Measurements from ENCODE around the gene MAD1L1. TPM values are rescaled to one million over a fixed set of nuclear protein-coding genes. Genes with fewer than 3 reads are reported as not detected.

MAD1L1 gene
- total RNA-seq, 1 experiment from 2014 or later = 43.8 TPM

DNA sequence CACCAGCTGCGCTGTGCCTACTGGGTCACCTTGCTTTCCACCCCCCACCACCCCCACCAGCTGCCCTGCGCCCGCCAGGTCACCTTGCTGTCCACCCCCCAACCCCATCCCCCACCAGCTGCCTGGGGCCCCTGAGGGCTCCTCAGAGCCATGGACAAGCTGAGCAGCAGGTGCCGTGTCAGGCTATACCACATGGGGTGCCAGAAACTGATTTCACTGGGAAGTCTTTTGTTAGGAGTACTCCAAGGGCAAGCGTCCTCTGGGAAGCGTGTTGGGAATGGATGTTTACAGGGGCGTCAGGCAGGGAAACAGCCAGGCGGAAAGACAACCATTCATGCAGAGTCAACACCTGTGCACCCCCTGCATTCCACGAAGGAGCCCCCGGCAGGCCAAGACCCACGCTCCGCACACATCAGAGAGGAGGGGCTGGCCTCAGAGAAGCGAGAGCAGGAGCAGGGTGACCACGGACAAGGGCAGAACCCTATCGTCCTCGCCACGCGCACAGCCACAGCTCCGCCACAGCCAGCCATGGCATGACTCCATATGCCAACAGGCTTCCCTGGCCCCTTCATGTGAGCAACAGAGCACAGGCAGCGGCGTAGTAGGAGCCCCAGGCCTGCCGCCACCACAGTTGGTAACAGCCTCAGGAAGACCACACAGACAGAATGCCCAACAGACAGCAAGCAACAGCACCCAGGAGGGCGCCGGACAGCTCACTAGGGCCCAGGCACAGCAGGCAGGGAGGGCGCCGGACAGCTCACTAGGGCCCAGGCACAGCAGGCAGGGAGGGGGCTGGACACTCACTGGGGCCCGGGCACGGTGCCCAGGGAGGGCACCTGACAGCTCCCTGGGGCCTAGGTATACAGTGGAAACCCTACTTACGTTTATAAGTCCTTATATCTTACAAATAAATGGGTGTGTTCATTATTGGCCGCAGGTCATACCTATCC, 180.8 kb downstream of the MAD1L1 start:
- TF ChIP-seq NR2C2 (CRISPR knock-in tag; IDR thresholded peaks at IDR 0.05) = no peak
- TF ChIP-seq, protein P1, sequence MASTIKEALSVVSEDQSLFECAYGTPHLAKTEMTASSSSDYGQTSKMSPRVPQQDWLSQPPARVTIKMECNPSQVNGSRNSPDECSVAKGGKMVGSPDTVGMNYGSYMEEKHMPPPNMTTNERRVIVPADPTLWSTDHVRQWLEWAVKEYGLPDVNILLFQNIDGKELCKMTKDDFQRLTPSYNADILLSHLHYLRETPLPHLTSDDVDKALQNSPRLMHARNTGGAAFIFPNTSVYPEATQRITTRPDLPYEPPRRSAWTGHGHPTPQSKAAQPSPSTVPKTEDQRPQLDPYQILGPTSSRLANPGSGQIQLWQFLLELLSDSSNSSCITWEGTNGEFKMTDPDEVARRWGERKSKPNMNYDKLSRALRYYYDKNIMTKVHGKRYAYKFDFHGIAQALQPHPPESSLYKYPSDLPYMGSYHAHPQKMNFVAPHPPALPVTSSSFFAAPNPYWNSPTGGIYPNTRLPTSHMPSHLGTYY (CRISPR knock-in tag; IDR thresholded peaks at IDR 0.05) = no peak
- TF ChIP-seq, protein P2, sequence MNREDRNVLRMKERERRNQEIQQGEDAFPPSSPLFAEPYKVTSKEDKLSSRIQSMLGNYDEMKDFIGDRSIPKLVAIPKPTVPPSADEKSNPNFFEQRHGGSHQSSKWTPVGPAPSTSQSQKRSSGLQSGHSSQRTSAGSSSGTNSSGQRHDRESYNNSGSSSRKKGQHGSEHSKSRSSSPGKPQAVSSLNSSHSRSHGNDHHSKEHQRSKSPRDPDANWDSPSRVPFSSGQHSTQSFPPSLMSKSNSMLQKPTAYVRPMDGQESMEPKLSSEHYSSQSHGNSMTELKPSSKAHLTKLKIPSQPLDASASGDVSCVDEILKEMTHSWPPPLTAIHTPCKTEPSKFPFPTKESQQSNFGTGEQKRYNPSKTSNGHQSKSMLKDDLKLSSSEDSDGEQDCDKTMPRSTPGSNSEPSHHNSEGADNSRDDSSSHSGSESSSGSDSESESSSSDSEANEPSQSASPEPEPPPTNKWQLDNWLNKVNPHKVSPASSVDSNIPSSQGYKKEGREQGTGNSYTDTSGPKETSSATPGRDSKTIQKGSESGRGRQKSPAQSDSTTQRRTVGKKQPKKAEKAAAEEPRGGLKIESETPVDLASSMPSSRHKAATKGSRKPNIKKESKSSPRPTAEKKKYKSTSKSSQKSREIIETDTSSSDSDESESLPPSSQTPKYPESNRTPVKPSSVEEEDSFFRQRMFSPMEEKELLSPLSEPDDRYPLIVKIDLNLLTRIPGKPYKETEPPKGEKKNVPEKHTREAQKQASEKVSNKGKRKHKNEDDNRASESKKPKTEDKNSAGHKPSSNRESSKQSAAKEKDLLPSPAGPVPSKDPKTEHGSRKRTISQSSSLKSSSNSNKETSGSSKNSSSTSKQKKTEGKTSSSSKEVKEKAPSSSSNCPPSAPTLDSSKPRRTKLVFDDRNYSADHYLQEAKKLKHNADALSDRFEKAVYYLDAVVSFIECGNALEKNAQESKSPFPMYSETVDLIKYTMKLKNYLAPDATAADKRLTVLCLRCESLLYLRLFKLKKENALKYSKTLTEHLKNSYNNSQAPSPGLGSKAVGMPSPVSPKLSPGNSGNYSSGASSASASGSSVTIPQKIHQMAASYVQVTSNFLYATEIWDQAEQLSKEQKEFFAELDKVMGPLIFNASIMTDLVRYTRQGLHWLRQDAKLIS (CRISPR knock-in tag; IDR thresholded peaks at IDR 0.05; ENCODE audit: borderline replicate concordance) = no peak
- peak; percentile 71; the same call in 1 of the 2 replicates for TF ChIP-seq ZNF423 (CRISPR knock-in tag; IDR thresholded peaks at IDR 0.05)
- TF ChIP-seq, protein P3, sequence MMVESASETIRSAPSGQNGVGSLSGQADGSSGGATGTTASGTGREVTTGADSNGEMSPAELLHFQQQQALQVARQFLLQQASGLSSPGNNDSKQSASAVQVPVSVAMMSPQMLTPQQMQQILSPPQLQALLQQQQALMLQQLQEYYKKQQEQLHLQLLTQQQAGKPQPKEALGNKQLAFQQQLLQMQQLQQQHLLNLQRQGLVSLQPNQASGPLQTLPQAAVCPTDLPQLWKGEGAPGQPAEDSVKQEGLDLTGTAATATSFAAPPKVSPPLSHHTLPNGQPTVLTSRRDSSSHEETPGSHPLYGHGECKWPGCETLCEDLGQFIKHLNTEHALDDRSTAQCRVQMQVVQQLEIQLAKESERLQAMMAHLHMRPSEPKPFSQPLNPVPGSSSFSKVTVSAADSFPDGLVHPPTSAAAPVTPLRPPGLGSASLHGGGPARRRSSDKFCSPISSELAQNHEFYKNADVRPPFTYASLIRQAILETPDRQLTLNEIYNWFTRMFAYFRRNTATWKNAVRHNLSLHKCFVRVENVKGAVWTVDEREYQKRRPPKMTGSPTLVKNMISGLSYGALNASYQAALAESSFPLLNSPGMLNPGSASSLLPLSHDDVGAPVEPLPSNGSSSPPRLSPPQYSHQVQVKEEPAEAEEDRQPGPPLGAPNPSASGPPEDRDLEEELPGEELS (CRISPR knock-in tag; IDR thresholded peaks at IDR 0.05) = no peak
- no peak for TF ChIP-seq CBFB (CRISPR knock-in tag; IDR thresholded peaks at IDR 0.05; ENCODE audit: low read depth)
- no peak for TF ChIP-seq ATF1 (CRISPR knock-in tag; IDR thresholded peaks at IDR 0.05)
- peak overlapping the region; percentile 85 for H3K27ac Mint-ChIP-seq
- ChIA-PET CTCF (no interaction called here), POLR2A (no interaction called here)
- no peaks in the 10 kb centered on the region for H3K36me3 Mint-ChIP-seq
- no peak for DNase-seq (ENCODE audit: low spot score)
- no peaks in the 10 kb centered on the region for H3K9me3 Mint-ChIP-seq
- H3K27me3 Mint-ChIP-seq (ENCODE audit: low read depth) = no peaks in the 10 kb centered on the region
- H3K4me3 Mint-ChIP-seq = no peak overlapping the region
- no peak for ATAC-seq
- peaks cover 5% of the 10 kb centered on the region for H3K4me1 Mint-ChIP-seq

DNA sequence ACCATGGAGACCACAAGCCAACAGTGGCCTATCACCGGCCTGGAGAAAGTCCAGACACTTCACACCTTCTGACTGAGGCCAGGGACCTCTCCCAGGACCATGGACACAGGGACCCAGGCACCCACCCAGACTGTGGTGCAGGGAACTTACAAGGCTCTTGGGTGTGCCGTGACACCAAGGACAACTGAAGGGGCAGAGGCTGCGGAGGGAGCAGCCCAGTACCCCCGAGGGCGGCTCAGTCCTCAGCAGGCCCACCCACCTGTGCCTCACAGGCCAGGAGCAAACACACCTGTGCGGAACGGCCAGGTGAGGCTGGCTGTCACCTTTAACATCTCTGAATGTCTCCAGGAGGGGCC, 182.3 kb downstream of the MAD1L1 start:
- H3K27ac Mint-ChIP-seq = no peak overlapping the region
- DNase-seq (ENCODE audit: low spot score) (no peak), ATAC-seq (no peak)
- no peaks in the 10 kb centered on the region for H3K36me3 Mint-ChIP-seq
- no peak overlapping the region for H3K4me3 Mint-ChIP-seq
- H3K9me3 Mint-ChIP-seq = no peaks in the 10 kb centered on the region
- TF ChIP-seq NFATC4 (CRISPR knock-in tag; IDR thresholded peaks at IDR 0.05) = no peak
- TF ChIP-seq, protein P4, sequence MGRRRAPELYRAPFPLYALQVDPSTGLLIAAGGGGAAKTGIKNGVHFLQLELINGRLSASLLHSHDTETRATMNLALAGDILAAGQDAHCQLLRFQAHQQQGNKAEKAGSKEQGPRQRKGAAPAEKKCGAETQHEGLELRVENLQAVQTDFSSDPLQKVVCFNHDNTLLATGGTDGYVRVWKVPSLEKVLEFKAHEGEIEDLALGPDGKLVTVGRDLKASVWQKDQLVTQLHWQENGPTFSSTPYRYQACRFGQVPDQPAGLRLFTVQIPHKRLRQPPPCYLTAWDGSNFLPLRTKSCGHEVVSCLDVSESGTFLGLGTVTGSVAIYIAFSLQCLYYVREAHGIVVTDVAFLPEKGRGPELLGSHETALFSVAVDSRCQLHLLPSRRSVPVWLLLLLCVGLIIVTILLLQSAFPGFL (CRISPR knock-in tag; IDR thresholded peaks at IDR 0.05; ENCODE audit: borderline replicate concordance) = no peak
- no peaks in the 10 kb centered on the region for H3K27me3 Mint-ChIP-seq (ENCODE audit: low read depth)
- H3K4me1 Mint-ChIP-seq = peaks cover 5% of the 10 kb centered on the region
- CTCF ChIA-PET = interaction anchor here (0.6 kb wide), 1 partner anchor 73 kb away, joined by 3 read pairs; no protein-coding TSS in a partner anchor
- POLR2A ChIA-PET = no interaction called here

DNA sequence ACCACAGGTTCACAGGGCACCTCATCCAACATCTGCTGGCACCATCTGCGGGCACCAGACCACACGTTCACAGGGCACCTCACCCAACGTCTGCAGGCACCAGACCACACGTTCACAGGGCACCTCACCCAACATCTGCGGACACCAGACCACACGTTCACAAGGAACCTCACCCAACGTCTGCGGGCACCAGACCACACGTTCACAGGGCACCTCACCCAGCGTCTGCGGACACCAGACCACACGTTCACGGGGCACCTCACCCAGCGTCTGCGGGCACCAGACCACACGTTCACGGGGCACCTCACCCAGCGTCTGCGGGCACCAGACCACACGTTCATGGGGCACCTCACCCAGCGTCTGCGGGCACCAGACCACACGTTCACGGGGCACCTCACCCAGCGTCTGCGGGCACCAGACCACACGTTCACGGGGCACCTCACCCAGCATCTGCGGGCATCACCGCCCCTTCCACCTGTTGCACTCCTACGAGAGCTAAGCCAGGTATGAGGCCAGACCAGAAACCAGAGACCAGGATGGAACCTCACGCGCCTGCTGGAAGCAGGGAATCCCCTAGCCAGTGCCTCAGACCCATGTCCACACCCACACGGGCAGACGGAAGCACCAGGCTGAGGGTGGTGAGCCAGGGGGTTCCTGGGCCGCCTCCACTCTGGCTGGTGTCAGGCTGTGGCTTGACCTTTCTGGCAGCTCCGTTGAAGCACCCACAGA, 182.8 kb downstream of the MAD1L1 start:
- no peak for TF ChIP-seq GTF2I (CRISPR knock-in tag; conservative IDR thresholded peaks at IDR 0.05)
- TF ChIP-seq FOXP1 (CRISPR knock-in tag; IDR thresholded peaks at IDR 0.05; ENCODE audit: borderline replicate concordance) = no peak
- TF ChIP-seq, protein P5, sequence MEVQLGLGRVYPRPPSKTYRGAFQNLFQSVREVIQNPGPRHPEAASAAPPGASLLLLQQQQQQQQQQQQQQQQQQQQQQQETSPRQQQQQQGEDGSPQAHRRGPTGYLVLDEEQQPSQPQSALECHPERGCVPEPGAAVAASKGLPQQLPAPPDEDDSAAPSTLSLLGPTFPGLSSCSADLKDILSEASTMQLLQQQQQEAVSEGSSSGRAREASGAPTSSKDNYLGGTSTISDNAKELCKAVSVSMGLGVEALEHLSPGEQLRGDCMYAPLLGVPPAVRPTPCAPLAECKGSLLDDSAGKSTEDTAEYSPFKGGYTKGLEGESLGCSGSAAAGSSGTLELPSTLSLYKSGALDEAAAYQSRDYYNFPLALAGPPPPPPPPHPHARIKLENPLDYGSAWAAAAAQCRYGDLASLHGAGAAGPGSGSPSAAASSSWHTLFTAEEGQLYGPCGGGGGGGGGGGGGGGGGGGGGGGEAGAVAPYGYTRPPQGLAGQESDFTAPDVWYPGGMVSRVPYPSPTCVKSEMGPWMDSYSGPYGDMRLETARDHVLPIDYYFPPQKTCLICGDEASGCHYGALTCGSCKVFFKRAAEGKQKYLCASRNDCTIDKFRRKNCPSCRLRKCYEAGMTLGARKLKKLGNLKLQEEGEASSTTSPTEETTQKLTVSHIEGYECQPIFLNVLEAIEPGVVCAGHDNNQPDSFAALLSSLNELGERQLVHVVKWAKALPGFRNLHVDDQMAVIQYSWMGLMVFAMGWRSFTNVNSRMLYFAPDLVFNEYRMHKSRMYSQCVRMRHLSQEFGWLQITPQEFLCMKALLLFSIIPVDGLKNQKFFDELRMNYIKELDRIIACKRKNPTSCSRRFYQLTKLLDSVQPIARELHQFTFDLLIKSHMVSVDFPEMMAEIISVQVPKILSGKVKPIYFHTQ (CRISPR knock-in tag; IDR thresholded peaks at IDR 0.05) = no peak
- TF ChIP-seq, protein P6, sequence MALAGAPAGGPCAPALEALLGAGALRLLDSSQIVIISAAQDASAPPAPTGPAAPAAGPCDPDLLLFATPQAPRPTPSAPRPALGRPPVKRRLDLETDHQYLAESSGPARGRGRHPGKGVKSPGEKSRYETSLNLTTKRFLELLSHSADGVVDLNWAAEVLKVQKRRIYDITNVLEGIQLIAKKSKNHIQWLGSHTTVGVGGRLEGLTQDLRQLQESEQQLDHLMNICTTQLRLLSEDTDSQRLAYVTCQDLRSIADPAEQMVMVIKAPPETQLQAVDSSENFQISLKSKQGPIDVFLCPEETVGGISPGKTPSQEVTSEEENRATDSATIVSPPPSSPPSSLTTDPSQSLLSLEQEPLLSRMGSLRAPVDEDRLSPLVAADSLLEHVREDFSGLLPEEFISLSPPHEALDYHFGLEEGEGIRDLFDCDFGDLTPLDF (CRISPR knock-in tag; IDR thresholded peaks at IDR 0.05) = no peak
- TF ChIP-seq TP53 (CRISPR knock-in tag; IDR thresholded peaks at IDR 0.05) = no peak
- TF ChIP-seq ZNF423 (CRISPR knock-in tag; IDR thresholded peaks at IDR 0.05) = no peak
- TF ChIP-seq JAZF1 (CRISPR knock-in tag; IDR thresholded peaks at IDR 0.05) = no peak
- no peak overlapping the region for H3K27ac Mint-ChIP-seq
- H3K27me3 Mint-ChIP-seq (ENCODE audit: low read depth) = no peaks in the 10 kb centered on the region
- H3K36me3 Mint-ChIP-seq = no peaks in the 10 kb centered on the region
- ChIA-PET CTCF (interaction anchor here (0.6 kb wide), 1 partner anchor 73 kb away, joined by 3 read pairs; no protein-coding TSS in a partner anchor), POLR2A (no interaction called here)
- no peak for DNase-seq (ENCODE audit: low spot score)
- H3K9me3 Mint-ChIP-seq = no peaks in the 10 kb centered on the region
- no peak for ATAC-seq
- H3K4me3 Mint-ChIP-seq = no peak overlapping the region
- H3K4me1 Mint-ChIP-seq = peaks cover 5% of the 10 kb centered on the region
